Activated CD8-positive, alpha-beta T cell treated with anti-CD3 and anti-CD28 coated beads for 36 hours (primary cell): ENCODE measurements around the gene RSPO4. TPM values are rescaled to one million over a fixed set of nuclear protein-coding genes. Genes with fewer than 3 reads are reported as not detected.
"Not testable (repeated sequence)": the region's sequence is repeated elsewhere in the genome, so short reads cannot be mapped to it uniquely, and the experiment has no call there.

Experiments
- ATAC-seq: fragments of 200-7000 bp; cut with Tn5 transposase; one replicate; pipeline ENCODE4 v1.10.0; 2021; ENCODE audit warnings: mild to moderate bottlenecking, moderate library complexity
- CTCF ChIA-PET: fragments of 350-600 bp; sonication (Branson Sonifier 250); formaldehyde crosslinking; loops from one replicate; lab custom pipeline; 2021; ENCODE audit warnings: antibody characterized with exemption; lab: Charles Lee
- POLR2A ChIA-PET: fragments of 350-600 bp; sonication (Branson Sonifier 250); formaldehyde crosslinking; loops from one replicate; lab custom pipeline; 2021; ENCODE audit warnings: antibody characterized with exemption; lab: Charles Lee
- DNase-seq: peaks from one replicate; pipeline ENCODE4 v3.0.0-alpha.2; 2020
- H3K27ac Mint-ChIP-seq: one replicate; pipeline ENCODE4 v1.8.0; 2021; ENCODE audit warnings: mild to moderate bottlenecking, mixed read lengths
- H3K27me3 Mint-ChIP-seq: one replicate; pipeline ENCODE4 v1.8.0; 2021; ENCODE audit warnings: mixed read lengths
- H3K36me3 Mint-ChIP-seq: one replicate; pipeline ENCODE4 v1.8.0; 2021; ENCODE audit warnings: low read depth, mixed read lengths
- H3K4me1 Mint-ChIP-seq: one replicate; pipeline ENCODE4 v1.8.0; 2021; ENCODE audit warnings: low read depth, mixed read lengths
- H3K4me3 Mint-ChIP-seq: one replicate; pipeline ENCODE4 v1.8.0; 2021; ENCODE audit warnings: mild to moderate bottlenecking, moderate library complexity, mixed read lengths
- H3K9me3 Mint-ChIP-seq: one replicate; pipeline ENCODE4 v1.8.0; 2021; ENCODE audit warnings: mixed read lengths
- intact Hi-C: fragments of 100-400 bp; cut with micrococcal nuclease; formaldehyde crosslinking; loops from one replicate; pipeline ENCODE4 v1.10.0; 2022
- total RNA-seq, 2 experiments: library from RNA; stranded (reverse); gene quantifications; one replicate each; pipeline ENCODE4 v1.2.3, GENCODE V29; 2021
- TF ChIP-seq, protein P1 (sequence below): fragments of 200-600 bp; IDR thresholded peaks from one replicate; pipeline ENCODE4 v1.8.0; 2022; ENCODE audit warnings: antibody characterized with exemption, mild to moderate bottlenecking

RSPO4 gene
- total RNA-seq, 2 experiments from 2014 or later = not detected

- DNase-seq (no peak), ATAC-seq (no peak)
- H3K27ac Mint-ChIP-seq = no peak overlapping the region
- no peaks in the 10 kb centered on the region for H3K9me3 Mint-ChIP-seq
- ChIA-PET CTCF (no interaction called here), POLR2A (no interaction called here)
- TF ChIP-seq, protein P1, sequence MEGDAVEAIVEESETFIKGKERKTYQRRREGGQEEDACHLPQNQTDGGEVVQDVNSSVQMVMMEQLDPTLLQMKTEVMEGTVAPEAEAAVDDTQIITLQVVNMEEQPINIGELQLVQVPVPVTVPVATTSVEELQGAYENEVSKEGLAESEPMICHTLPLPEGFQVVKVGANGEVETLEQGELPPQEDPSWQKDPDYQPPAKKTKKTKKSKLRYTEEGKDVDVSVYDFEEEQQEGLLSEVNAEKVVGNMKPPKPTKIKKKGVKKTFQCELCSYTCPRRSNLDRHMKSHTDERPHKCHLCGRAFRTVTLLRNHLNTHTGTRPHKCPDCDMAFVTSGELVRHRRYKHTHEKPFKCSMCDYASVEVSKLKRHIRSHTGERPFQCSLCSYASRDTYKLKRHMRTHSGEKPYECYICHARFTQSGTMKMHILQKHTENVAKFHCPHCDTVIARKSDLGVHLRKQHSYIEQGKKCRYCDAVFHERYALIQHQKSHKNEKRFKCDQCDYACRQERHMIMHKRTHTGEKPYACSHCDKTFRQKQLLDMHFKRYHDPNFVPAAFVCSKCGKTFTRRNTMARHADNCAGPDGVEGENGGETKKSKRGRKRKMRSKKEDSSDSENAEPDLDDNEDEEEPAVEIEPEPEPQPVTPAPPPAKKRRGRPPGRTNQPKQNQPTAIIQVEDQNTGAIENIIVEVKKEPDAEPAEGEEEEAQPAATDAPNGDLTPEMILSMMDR = no peak
- H3K36me3 Mint-ChIP-seq = no peaks in the 10 kb centered on the region
- H3K4me3 Mint-ChIP-seq = no peak overlapping the region
- intact Hi-C loops = no loop called here
- peaks cover 5% of the 10 kb centered on the region for H3K27me3 Mint-ChIP-seq
- H3K4me1 Mint-ChIP-seq = peaks cover 3% of the 10 kb centered on the region
These were observed 34.9 kb upstream of the RSPO4 start for GRCh38 chr20:1037039-1037438.

DNA sequence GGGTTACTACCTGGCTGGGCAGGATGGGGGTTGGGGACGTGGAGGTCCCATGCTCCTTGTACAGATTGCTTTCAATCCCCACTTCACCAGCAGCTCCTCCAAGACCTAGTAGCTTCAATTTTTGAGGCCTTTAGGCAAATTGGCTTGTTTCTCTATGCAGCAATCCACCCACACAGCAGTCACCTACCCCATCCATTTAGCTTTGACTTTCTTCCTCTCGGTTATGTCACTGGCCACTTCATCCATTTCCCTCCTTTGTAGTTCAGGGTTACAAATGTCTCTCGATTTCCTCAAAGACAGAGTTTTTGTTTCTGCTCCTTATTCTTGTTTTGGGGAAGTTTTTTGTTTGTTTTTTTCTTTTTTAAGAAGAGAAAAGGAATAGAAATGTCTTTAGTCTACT, 33.4 kb upstream of the RSPO4 start:
- TF ChIP-seq, protein P1 = no peak
- ATAC-seq = no peak
- no peak overlapping the region for H3K27ac Mint-ChIP-seq
- no peaks in the 10 kb centered on the region for H3K9me3 Mint-ChIP-seq
- ChIA-PET CTCF (no interaction called here), POLR2A (no interaction called here)
- H3K36me3 Mint-ChIP-seq = no peaks in the 10 kb centered on the region
- no peak overlapping the region for H3K4me3 Mint-ChIP-seq
- intact Hi-C loops = no loop called here
- H3K27me3 Mint-ChIP-seq = peaks cover 5% of the 10 kb centered on the region
- DNase-seq = no peak
- H3K4me1 Mint-ChIP-seq = peaks cover 3% of the 10 kb centered on the region

- intact Hi-C loops = no loop called here
- H3K4me1 Mint-ChIP-seq = peaks cover 3% of the 10 kb centered on the region
- no peaks in the 10 kb centered on the region for H3K36me3 Mint-ChIP-seq
- H3K27me3 Mint-ChIP-seq = peaks cover 5% of the 10 kb centered on the region
- CTCF ChIA-PET = interaction anchor here (1.1 kb wide), 1 partner anchor 78 kb away, joined by 4 read pairs; no protein-coding TSS in a partner anchor
- TF ChIP-seq, protein P1 = no peak
- POLR2A ChIA-PET = no interaction called here
- H3K27ac Mint-ChIP-seq = no peak overlapping the region
- no peak overlapping the region for H3K4me3 Mint-ChIP-seq
- H3K9me3 Mint-ChIP-seq = no peaks in the 10 kb centered on the region
- DNase-seq = no peak
- ATAC-seq = no peak
These were observed 32.3 kb upstream of the RSPO4 start for GRCh38 chr20:1034415-1034789.

DNA sequence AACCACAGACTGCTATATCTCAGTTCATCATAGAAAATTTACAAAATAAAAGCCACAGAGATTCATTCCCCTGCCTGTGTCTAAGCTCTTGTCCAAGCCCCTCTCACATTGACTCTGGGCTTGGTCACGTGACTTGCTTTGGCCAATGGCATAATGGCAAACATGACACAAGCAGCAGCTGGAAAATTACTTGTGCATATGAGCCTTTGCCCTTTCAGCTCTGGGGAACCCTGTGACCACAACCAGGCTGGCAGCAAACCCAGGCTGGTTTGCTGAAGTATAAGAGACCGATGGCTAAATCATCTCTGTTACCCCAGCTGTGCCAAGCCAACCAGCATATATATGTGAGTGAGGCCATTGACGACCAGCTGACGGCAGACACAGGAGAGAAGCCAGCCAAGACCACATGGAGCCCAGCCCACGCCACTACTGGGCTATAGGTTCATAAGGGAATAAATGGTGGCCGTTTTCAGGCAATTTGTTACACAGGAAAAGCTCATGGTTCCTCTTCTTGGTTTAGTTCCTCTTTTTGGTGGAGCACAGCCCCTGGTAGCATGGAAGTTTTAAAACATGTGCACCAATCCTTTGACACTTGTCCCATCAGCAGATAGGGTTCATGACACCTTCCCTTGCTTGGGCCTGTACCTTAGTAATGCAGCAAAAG, 31.8 kb upstream of the RSPO4 start:
- intact Hi-C loops = no loop called here
- Mint-ChIP-seq H3K27me3 (peaks cover 5% of the 10 kb centered on the region), H3K36me3 (no peaks in the 10 kb centered on the region), H3K4me3 (no peak overlapping the region), H3K27ac (no peak overlapping the region), H3K4me1 (peaks cover 3% of the 10 kb centered on the region), H3K9me3 (no peaks in the 10 kb centered on the region)
- ChIA-PET CTCF (interaction anchor here (1.1 kb wide), 1 partner anchor 78 kb away, joined by 4 read pairs; no protein-coding TSS in a partner anchor), POLR2A (no interaction called here)
- DNase-seq = peak; percentile 66
- peak; percentile 55 for ATAC-seq
- TF ChIP-seq, protein P1 = no peak

DNA sequence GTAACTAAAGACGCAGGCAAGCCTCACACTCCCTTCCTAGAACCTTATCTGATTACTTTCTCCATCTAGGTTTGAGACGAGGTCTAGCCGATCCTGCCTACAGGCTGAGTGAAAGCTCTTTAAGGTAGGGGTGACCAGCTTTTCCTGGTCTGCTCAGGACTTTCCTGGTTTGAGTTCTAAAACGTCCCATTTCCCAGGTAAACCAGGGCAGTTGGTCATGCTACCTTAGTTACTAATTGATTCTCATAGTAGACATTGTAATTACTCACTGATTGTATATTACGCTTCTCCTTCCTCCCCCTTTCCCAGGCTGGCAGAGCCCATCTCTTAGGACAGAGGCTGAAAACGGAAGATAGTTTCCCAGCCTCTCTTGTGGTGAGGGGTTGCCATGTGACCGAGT, 27.9 kb upstream of the RSPO4 start:
- DNase-seq (no peak), ATAC-seq (no peak)
- no peaks in the 10 kb centered on the region for H3K9me3 Mint-ChIP-seq
- no peak overlapping the region for H3K27ac Mint-ChIP-seq
- H3K4me1 Mint-ChIP-seq = peaks cover 3% of the 10 kb centered on the region
- H3K4me3 Mint-ChIP-seq = no peak overlapping the region
- intact Hi-C loops = no loop called here
- H3K36me3 Mint-ChIP-seq = no peaks in the 10 kb centered on the region
- TF ChIP-seq, protein P1 = no peak
- POLR2A ChIA-PET = interaction anchor here (0.6 kb wide), 1 partner anchor 688 kb away, joined by 3 read pairs; no protein-coding TSS in a partner anchor
- peaks cover 3% of the 10 kb centered on the region for H3K27me3 Mint-ChIP-seq
- CTCF ChIA-PET = interaction anchor here (1.3 kb wide), 1 partner anchor 10 kb away, joined by 4 read pairs; no protein-coding TSS in a partner anchor

DNA sequence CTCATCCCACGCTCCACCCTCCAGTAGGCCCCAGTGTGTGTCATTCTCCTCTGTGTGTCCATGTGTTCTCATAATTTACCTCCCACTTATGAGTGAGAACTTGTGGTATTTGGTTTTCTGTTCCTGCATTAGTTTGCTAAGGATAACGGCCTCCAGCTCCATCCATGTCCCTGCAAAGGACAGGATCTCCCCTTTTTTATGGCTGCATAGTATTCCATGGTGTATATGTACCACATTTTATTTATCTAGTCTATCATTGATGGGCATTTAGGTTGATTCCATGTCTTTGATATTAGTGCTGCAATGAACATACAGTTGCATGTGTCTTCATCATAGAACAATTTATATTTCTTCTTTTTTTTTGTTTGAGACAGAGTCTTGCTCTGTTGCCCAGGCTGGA, 24.1 kb upstream of the RSPO4 start:
- intact Hi-C loops, H3K9me3 Mint-ChIP-seq, H3K4me1 Mint-ChIP-seq, H3K27ac Mint-ChIP-seq, H3K4me3 Mint-ChIP-seq, H3K27me3 Mint-ChIP-seq, DNase-seq, POLR2A ChIA-PET, H3K36me3 Mint-ChIP-seq, ATAC-seq: not testable (repeated sequence)
- CTCF ChIA-PET = interaction anchor here (1.5 kb wide), 1 partner anchor 82 kb away, joined by 4 read pairs; no protein-coding TSS in a partner anchor
